ENCODE results near the gene ETV4. TPM values are rescaled to one million over a fixed set of nuclear protein-coding genes. Genes with fewer than 3 reads are reported as not detected.

Gene ETV4
- total and polyA plus RNA-seq, 2 of the 13 experiments (the other 11 are each of a cell fraction or from before 2014, with no cell fraction given): 128 to 330 TPM

DNA sequence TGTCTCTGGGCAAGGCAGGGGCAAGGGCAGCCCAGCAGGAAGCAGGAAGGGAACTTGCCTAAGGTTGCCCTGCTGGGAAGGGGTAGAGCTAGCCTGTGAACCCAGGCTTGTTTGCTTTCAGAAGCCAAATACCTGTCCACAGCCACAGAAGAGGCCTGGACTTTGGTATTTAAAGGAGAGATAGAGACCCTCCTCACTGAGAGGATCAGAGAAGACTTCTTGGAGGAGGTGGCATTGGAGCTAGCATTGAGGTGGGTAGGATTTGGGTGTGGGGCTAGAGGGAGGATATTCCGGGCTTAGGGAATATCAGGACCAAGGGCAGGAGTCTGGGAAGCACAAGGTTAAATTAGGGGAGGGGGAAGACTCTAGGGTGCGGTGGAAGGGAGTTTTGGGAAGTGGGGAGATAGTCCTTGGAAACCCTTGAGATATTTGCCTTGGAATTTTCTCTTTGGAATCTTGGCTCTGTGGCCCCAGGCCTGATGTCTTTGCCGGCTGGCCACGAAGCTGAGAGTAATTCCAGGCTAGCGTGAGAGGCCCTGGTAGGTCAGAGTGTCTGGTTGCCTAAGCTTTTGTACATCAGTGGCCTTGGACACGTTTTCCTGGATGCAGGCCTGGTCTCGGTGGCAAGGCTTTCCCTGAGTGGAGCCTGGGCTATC lies 13.1 kb upstream of the ETV4 start (continued):
- TF ChIP-seq, protein P1, sequence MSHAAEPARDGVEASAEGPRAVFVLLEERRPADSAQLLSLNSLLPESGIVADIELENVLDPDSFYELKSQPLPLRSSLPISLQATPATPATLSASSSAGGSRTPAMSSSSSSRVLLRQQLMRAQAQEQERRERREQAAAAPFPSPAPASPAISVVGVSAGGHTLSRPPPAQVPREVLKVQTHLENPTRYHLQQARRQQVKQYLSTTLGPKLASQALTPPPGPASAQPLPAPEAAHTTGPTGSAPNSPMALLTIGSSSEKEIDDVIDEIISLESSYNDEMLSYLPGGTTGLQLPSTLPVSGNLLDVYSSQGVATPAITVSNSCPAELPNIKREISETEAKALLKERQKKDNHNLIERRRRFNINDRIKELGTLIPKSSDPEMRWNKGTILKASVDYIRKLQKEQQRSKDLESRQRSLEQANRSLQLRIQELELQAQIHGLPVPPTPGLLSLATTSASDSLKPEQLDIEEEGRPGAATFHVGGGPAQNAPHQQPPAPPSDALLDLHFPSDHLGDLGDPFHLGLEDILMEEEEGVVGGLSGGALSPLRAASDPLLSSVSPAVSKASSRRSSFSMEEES (CRISPR knock-in tag; IDR thresholded peaks at IDR 0.05): no peak
- TF ChIP-seq ZFP82 (CRISPR knock-in tag; IDR thresholded peaks at IDR 0.05; ENCODE audit: borderline replicate concordance): no peak
- no peak for TF ChIP-seq ISX (CRISPR knock-in tag; conservative IDR thresholded peaks at IDR 0.05)
- no peak for TF ChIP-seq SCMH1 (CRISPR knock-in tag; IDR thresholded peaks at IDR 0.05; ENCODE audit: borderline replicate concordance)
- TF ChIP-seq, protein P2, sequence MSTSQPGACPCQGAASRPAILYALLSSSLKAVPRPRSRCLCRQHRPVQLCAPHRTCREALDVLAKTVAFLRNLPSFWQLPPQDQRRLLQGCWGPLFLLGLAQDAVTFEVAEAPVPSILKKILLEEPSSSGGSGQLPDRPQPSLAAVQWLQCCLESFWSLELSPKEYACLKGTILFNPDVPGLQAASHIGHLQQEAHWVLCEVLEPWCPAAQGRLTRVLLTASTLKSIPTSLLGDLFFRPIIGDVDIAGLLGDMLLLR (CRISPR knock-in tag; IDR thresholded peaks at IDR 0.05): no peak
- TF ChIP-seq ZBTB34 (CRISPR knock-in tag; IDR thresholded peaks at IDR 0.05): peak; percentile 80; the same call in 1 of the 2 replicates
- TF ChIP-seq, protein P3, sequence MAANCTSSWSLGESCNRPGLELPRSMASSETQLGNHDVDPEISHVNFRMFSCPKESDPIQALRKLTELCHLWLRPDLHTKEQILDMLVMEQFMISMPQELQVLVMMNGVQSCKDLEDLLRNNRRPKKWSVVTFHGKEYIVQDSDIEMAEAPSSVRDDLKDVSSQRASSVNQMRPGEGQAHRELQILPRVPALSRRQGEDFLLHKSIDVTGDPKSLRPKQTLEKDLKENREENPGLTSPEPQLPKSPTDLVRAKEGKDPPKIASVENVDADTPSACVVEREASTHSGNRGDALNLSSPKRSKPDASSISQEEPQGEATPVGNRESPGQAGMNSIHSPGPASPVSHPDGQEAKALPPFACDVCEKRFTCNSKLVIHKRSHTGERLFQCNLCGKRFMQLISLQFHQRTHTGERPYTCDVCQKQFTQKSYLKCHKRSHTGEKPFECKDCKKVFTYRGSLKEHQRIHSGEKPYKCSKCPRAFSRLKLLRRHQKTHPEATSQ (CRISPR knock-in tag; IDR thresholded peaks at IDR 0.05; ENCODE audit: borderline replicate concordance): no peak; the same call in 1 of the 2 replicates
- no peak for TF ChIP-seq HNRNPK (IDR thresholded peaks at IDR 0.05; ENCODE audit: low read depth, low read length, poor library complexity, severe bottlenecking)
- TF ChIP-seq, protein P4, sequence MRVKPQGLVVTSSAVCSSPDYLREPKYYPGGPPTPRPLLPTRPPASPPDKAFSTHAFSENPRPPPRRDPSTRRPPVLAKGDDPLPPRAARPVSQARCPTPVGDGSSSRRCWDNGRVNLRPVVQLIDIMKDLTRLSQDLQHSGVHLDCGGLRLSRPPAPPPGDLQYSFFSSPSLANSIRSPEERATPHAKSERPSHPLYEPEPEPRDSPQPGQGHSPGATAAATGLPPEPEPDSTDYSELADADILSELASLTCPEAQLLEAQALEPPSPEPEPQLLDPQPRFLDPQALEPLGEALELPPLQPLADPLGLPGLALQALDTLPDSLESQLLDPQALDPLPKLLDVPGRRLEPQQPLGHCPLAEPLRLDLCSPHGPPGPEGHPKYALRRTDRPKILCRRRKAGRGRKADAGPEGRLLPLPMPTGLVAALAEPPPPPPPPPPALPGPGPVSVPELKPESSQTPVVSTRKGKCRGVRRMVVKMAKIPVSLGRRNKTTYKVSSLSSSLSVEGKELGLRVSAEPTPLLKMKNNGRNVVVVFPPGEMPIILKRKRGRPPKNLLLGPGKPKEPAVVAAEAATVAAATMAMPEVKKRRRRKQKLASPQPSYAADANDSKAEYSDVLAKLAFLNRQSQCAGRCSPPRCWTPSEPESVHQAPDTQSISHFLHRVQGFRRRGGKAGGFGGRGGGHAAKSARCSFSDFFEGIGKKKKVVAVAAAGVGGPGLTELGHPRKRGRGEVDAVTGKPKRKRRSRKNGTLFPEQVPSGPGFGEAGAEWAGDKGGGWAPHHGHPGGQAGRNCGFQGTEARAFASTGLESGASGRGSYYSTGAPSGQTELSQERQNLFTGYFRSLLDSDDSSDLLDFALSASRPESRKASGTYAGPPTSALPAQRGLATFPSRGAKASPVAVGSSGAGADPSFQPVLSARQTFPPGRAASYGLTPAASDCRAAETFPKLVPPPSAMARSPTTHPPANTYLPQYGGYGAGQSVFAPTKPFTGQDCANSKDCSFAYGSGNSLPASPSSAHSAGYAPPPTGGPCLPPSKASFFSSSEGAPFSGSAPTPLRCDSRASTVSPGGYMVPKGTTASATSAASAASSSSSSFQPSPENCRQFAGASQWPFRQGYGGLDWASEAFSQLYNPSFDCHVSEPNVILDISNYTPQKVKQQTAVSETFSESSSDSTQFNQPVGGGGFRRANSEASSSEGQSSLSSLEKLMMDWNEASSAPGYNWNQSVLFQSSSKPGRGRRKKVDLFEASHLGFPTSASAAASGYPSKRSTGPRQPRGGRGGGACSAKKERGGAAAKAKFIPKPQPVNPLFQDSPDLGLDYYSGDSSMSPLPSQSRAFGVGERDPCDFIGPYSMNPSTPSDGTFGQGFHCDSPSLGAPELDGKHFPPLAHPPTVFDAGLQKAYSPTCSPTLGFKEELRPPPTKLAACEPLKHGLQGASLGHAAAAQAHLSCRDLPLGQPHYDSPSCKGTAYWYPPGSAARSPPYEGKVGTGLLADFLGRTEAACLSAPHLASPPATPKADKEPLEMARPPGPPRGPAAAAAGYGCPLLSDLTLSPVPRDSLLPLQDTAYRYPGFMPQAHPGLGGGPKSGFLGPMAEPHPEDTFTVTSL (CRISPR knock-in tag; IDR thresholded peaks at IDR 0.05; ENCODE audit: borderline replicate concordance): no peak
- no peak for TF ChIP-seq ZNF317 (CRISPR knock-in tag; IDR thresholded peaks at IDR 0.05)
- no peak for TF ChIP-seq DR1 (CRISPR knock-in tag; IDR thresholded peaks at IDR 0.05)
- no peak for TF ChIP-seq JUNB (CRISPR knock-in tag; IDR thresholded peaks at IDR 0.05; ENCODE audit: borderline replicate concordance)
- TF ChIP-seq HNRNPUL1 (IDR thresholded peaks at IDR 0.05; ENCODE audit: low read depth, low read length): no peak
- TF ChIP-seq PITX1 (CRISPR knock-in tag; IDR thresholded peaks at IDR 0.05): peak; percentile 58
- TF ChIP-seq ZNF563 (CRISPR knock-in tag; IDR thresholded peaks at IDR 0.05): 0 out of 2 replicates have a peak, but pooled peaks have one; percentile 67
- no peak for TF ChIP-seq GABPA (IDR thresholded peaks at IDR 0.05; ENCODE audit: low read depth, low read length)
- TF ChIP-seq GABPA (CRISPR knock-in tag; IDR thresholded peaks at IDR 0.05; ENCODE audit: low read depth): peak; percentile 48; the same call in 1 of the 2 replicates
- TF ChIP-seq, protein P5, sequence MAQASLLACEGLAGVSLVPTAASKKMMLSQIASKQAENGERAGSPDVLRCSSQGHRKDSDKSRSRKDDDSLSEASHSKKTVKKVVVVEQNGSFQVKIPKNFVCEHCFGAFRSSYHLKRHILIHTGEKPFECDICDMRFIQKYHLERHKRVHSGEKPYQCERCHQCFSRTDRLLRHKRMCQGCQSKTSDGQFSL (CRISPR knock-in tag; IDR thresholded peaks at IDR 0.05): 0 out of 2 replicates have a peak, but pooled peaks have one; percentile 34
